ENCODE data around the gene RIPOR2.

RIPOR2 gene

GRCh38 chr6:24875534-24875901 is 60.2 kb downstream of the RIPOR2 start:
- Mint-ChIP-seq H3K9me3 (peaks cover 24% of the 10 kb centered on the region), H3K27me3 (no peaks in the 10 kb centered on the region), H3K4me3 (no peak overlapping the region), H3K36me3 (ENCODE audit: low read depth) (peaks cover 57% of the 10 kb centered on the region), H3K27ac (no peak overlapping the region), H3K4me1 (peaks cover 57% of the 10 kb centered on the region)
- DNase-seq = no peak
- no peak for ATAC-seq

GRCh38 chr6:24874776-24875533 is 60.8 kb downstream of the RIPOR2 start:
- H3K4me3 Mint-ChIP-seq = no peak overlapping the region

DNA sequence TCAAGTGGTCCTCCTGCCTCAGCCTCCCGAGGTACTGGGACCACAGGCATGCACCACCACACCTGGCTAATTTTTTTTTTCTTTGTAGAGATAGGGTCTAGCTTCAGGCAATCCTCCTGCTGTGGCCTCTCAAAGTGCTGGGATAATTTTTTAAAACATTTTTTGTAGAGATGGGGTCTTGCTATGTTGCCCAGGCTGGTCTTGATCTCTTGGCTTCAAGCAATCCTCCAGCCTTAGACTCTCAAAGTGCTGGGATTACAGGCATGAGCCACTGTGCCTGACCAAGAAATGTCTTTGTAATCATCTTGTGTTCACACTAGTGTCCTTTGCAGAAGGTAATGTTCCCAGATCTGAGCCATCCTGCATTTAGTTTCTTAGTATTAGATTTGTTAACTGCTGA is 61.6 kb downstream of the RIPOR2 start:
- Mint-ChIP-seq H3K4me3 (no peak overlapping the region), H3K4me1 (peaks cover 46% of the 10 kb centered on the region), H3K27me3 (no peaks in the 10 kb centered on the region), H3K9me3 (peaks cover 24% of the 10 kb centered on the region), H3K36me3 (ENCODE audit: low read depth) (peaks cover 57% of the 10 kb centered on the region), H3K27ac (no peak overlapping the region)
- no peak for ATAC-seq
- DNase-seq = no peak

More at GRCh38 chr6:24874776-24875533, 60.8 kb downstream of the RIPOR2 start:
- Mint-ChIP-seq H3K27me3 (no peaks in the 10 kb centered on the region), H3K4me1 (peaks cover 54% of the 10 kb centered on the region), H3K9me3 (peaks cover 24% of the 10 kb centered on the region), H3K27ac (peak overlapping the region; percentile 66), H3K36me3 (ENCODE audit: low read depth) (peaks cover 57% of the 10 kb centered on the region)
- no peak for DNase-seq
- ATAC-seq = no peak

- Mint-ChIP-seq H3K27ac (no peak overlapping the region), H3K27me3 (no peaks in the 10 kb centered on the region), H3K4me3 (no peak overlapping the region), H3K4me1 (peaks cover 47% of the 10 kb centered on the region), H3K9me3 (peaks cover 19% of the 10 kb centered on the region), H3K36me3 (ENCODE audit: low read depth) (peaks cover 60% of the 10 kb centered on the region)
- no peak for ATAC-seq
- no peak for DNase-seq
Observed at GRCh38 chr6:24872779-24873178, 63.0 kb downstream of the RIPOR2 start.

- no peak for ATAC-seq
- no peak for DNase-seq
- peak overlapping the region; percentile 53 for H3K27ac Mint-ChIP-seq
- H3K4me1 Mint-ChIP-seq = peaks cover 58% of the 10 kb centered on the region
- no peak overlapping the region for H3K4me3 Mint-ChIP-seq
- peaks cover 4% of the 10 kb centered on the region for H3K9me3 Mint-ChIP-seq
- peaks cover 47% of the 10 kb centered on the region for H3K36me3 Mint-ChIP-seq (ENCODE audit: low read depth)
- no peaks in the 10 kb centered on the region for H3K27me3 Mint-ChIP-seq
Observed at GRCh38 chr6:24868765-24869164, 67.0 kb downstream of the RIPOR2 start.

GRCh38 chr6:24867104-24867703 is 68.6 kb downstream of the RIPOR2 start:
- ATAC-seq (peak; percentile 66), DNase-seq (no peak)
- Mint-ChIP-seq H3K4me1 (peaks cover 69% of the 10 kb centered on the region), H3K36me3 (ENCODE audit: low read depth) (peaks cover 40% of the 10 kb centered on the region), H3K9me3 (peaks cover 4% of the 10 kb centered on the region), H3K4me3 (no peak overlapping the region), H3K27me3 (no peaks in the 10 kb centered on the region), H3K27ac (peak overlapping the region; percentile 81)

DNA sequence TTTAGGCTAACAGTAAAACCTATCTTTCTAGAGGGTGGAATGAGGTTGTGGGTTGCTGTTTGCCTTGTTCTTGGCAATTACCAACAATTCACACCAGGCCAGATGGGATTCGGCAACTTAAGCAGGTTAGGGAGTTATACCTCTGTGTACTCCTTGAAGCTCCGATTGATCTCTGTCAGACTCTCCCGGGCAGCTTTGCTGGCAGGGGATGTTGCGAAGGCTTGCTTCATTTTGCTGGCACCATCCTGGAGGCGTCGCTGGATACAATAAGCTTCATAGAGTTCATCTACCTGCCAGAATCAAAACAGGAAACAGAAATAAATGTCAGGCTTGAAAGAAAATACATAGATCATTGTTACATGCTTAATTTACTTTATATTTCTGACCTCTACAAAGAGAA is 70.6 kb downstream of the RIPOR2 start:
- peaks cover 34% of the 10 kb centered on the region for H3K36me3 Mint-ChIP-seq (ENCODE audit: low read depth)

DNA sequence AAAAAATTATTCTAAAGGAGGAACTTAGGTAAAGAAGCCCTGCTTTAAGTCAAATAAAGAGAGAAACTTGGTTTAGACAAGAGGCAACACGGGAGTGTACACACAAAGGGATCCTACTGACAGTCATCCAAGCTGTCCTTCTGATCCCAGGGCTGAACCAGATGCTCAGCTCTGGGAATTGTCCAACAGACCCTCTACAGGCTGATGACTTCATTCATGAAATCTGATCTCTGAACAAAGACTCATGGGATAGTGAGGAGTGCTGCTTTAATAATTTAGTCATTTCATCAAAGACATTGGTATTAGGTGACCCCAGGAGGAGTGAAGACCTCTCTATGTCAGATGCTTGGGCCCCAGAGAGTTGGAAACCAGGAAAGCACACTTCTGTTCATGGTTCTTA is 71.4 kb downstream of the RIPOR2 start:
- Mint-ChIP-seq H3K27ac (peak overlapping the region; percentile 78), H3K9me3 (peaks cover 4% of the 10 kb centered on the region), H3K4me1 (peaks cover 87% of the 10 kb centered on the region), H3K27me3 (no peaks in the 10 kb centered on the region), H3K4me3 (no peak overlapping the region), H3K36me3 (ENCODE audit: low read depth) (peaks cover 35% of the 10 kb centered on the region)
- DNase-seq (no peak), ATAC-seq (no peak)

More for the DNA sequence above, 70.6 kb downstream of the RIPOR2 start:
- Mint-ChIP-seq H3K27ac (peak overlapping the region; percentile 78), H3K4me3 (no peak overlapping the region), H3K4me1 (peaks cover 79% of the 10 kb centered on the region), H3K27me3 (no peaks in the 10 kb centered on the region), H3K9me3 (peaks cover 4% of the 10 kb centered on the region)
- no peak for ATAC-seq
- DNase-seq = no peak

GRCh38 chr6:24861934-24862333 is 73.8 kb downstream of the RIPOR2 start:
- Mint-ChIP-seq H3K27me3 (no peaks in the 10 kb centered on the region), H3K36me3 (ENCODE audit: low read depth) (peaks cover 30% of the 10 kb centered on the region), H3K27ac (peak overlapping the region; percentile 37), H3K4me1 (peaks cover 93% of the 10 kb centered on the region), H3K9me3 (no peaks in the 10 kb centered on the region), H3K4me3 (peak overlapping the region; percentile 45)
- ATAC-seq = no peak
- DNase-seq = no peak

DNA sequence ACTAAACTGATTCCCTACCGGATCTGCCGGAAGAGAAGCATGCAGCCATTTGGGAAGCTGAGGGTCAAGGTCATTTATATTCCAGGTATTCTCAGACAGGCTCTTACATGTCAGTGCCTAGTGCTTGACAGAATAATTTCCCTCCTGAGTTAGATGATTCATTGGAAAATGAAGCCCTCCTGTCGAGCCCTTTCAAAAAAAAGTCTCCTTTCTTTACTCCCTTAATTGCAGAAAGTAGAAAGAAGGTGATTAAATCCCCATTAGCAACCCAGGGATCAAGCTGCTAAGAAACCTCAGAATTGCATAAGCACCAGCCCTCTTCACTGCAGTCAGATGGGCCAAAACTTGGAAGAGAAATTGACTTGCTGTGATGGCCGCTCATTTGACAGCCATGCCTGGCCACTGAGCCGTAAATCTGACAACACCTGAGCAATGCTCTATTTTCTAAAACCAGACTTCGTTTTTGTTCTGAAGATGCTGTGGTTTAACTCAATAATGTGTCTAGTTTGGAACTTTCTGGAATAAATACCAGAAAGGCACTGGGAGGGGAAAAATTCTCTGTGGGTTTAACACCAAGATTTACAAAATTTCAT is 76.1 kb downstream of the RIPOR2 start:
- DNase-seq (no peak), ATAC-seq (no peak)
- Mint-ChIP-seq H3K9me3 (no peaks in the 10 kb centered on the region), H3K4me1 (peaks cover 87% of the 10 kb centered on the region), H3K4me3 (peak overlapping the region; percentile 63), H3K36me3 (ENCODE audit: low read depth) (peaks cover 24% of the 10 kb centered on the region), H3K27ac (peak overlapping the region; percentile 82), H3K27me3 (no peaks in the 10 kb centered on the region)

DNA sequence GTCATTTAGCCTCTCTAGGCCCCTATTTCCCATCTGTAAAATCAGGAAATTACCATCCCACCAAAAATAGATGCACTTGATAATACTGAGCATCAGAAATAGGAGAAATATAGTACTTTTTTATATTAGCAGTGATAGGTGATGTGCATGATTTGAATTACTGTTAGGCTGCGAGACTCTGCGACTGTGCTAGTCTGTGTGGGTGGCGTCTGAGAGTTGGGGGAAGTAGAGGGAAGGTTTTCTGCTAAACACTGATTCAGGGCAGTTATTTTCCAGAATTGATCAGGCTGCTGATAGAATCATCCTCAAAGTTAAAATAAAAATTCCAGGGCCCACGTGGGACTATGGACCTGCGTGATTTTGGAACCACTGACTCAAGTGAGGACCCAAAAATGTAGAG is 76.6 kb downstream of the RIPOR2 start:
- Mint-ChIP-seq H3K9me3 (no peaks in the 10 kb centered on the region), H3K27ac (peak overlapping the region; percentile 82), H3K27me3 (no peaks in the 10 kb centered on the region), H3K36me3 (ENCODE audit: low read depth) (peaks cover 19% of the 10 kb centered on the region), H3K4me1 (peaks cover 82% of the 10 kb centered on the region), H3K4me3 (peak overlapping the region; percentile 63)
- no peak for ATAC-seq
- DNase-seq = no peak

- Mint-ChIP-seq H3K36me3 (ENCODE audit: low read depth) (peaks cover 19% of the 10 kb centered on the region), H3K27ac (peak overlapping the region; percentile 82), H3K4me1 (peaks cover 77% of the 10 kb centered on the region), H3K9me3 (no peaks in the 10 kb centered on the region), H3K4me3 (peak overlapping the region; percentile 63), H3K27me3 (no peaks in the 10 kb centered on the region)
- DNase-seq (no peak), ATAC-seq (peak; percentile 75)
Observed at GRCh38 chr6:24858177-24858653, 77.5 kb downstream of the RIPOR2 start.

DNA sequence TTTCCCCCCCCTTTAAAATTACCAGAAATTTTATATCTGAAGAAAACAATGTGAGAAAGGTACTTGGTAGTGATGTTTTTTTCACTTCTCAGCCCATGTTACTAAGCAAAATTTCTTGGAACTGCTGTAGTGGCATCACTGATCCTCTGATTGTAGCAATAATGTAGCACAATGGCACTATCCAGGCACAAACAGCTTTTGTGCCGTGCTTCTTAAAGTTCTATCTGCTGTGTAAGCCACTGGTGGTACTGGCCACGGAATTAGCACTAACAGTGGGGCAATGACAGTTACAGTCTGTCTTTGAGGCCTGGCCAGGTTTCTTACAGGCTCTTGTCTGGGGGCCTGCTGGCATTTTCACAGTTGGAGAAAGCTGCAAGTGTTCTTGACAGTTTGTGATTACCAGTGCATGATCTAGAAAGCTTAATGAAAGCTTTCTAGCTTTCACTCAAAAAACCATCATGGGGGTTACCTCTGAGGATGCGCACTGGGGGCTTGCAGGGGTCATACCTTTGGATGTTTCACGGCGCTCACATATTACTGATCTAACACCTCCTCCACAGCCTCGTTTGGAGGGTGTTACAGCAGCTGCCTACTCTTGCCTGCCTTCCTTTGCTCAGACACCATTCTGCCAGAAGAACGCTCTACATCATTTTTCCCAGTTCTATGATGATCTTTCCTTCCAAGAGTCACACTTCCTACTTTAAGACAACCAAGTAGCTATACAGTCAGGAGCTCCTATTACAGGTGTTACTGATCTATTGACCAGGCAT is 78.7 kb downstream of the RIPOR2 start:
- H3K9me3 Mint-ChIP-seq = no peaks in the 10 kb centered on the region
- peaks cover 22% of the 10 kb centered on the region for H3K36me3 Mint-ChIP-seq (ENCODE audit: low read depth)
- DNase-seq (no peak), ATAC-seq (peak; percentile 29)
- H3K4me1 Mint-ChIP-seq = peaks cover 66% of the 10 kb centered on the region
- H3K4me3 Mint-ChIP-seq = no peak overlapping the region
- no peaks in the 10 kb centered on the region for H3K27me3 Mint-ChIP-seq
- peak overlapping the region; percentile 82 for H3K27ac Mint-ChIP-seq

DNA sequence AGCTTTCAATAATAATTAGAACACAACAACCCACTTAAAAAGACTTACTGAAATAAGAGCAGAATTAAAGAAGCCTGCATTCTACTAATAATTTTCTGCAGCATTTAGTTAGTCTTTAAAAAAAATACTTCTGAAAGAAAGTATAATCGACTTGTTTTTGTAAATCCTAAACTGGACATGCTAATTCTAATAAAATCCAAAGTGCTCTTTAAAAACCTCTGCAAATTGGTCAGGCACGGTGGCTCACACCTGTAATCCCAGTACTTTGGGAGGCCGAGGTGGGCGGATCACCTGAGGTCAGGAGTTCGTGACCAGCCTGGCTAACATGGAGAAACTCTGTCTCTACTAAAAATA is 79.5 kb downstream of the RIPOR2 start:
- Mint-ChIP-seq H3K36me3 (ENCODE audit: low read depth) (peaks cover 25% of the 10 kb centered on the region), H3K4me3 (peak overlapping the region; percentile 27), H3K27me3 (no peaks in the 10 kb centered on the region), H3K4me1 (peaks cover 58% of the 10 kb centered on the region), H3K9me3 (no peaks in the 10 kb centered on the region), H3K27ac (peak overlapping the region; percentile 82)
- no peak for DNase-seq
- no peak for ATAC-seq
